Sigmoid colon (tissue), 7 donors: Measurements from ENCODE around the gene TTF1. TPM values are rescaled to one million over a fixed set of nuclear protein-coding genes. Genes with fewer than 3 reads are reported as not detected.

ENCODE experiments used
- DNase-seq: peaks from one replicate; pipeline ENCODE4 v3.0.0-alpha.2; 2019
- H3K27ac ChIP-seq, 4 donors: fragments of 200-600 bp; sonication (generic); one replicate each; pipeline ENCODE4 v1.5.1; 2016 to 2019; ENCODE audit warnings: mild to moderate bottlenecking in 1 of 4
- H3K27me3 ChIP-seq, 3 donors: fragments of 200-600 bp; sonication (generic); one replicate each; pipeline ENCODE4 v1.5.1; 2019; ENCODE audit warnings: mild to moderate bottlenecking in 1 of 3
- H3K36me3 ChIP-seq, 4 donors: fragments of 200-600 bp; sonication (generic); one replicate each; pipeline ENCODE4 v1.5.1; 2016 to 2019
- H3K4me1 ChIP-seq, 4 donors: fragments of 200-600 bp; sonication (generic); one replicate each; pipeline ENCODE4 v1.5.1; 2017 to 2019
- H3K4me3 ChIP-seq, 4 donors: fragments of 200-600 bp; sonication (generic); one replicate each; pipeline ENCODE4 v1.5.1; 2017 to 2019; ENCODE audit warnings: mild to moderate bottlenecking in 2 of 4, moderate library complexity in 1 of 4
- H3K9me3 ChIP-seq, 4 donors: fragments of 200-600 bp in 3 of 4; sonication (generic) in 3 of 4; one replicate each; pipeline versions ENCODE4 v1.5.1 to v1.6.1; 2013 to 2019
- EP300 ChIP-seq, 4 donors: sonication (generic); formaldehyde crosslinking; IDR thresholded peaks; one replicate each; pipeline ENCODE4 v1.6.1; 2017; ENCODE audit warnings: antibody characterized with exemption in 4 of 4
- POLR2A ChIP-seq, 2 donors: fragments of 450-650 bp; IDR thresholded peaks; one replicate each; pipeline ENCODE4 v1.6.1; 2016; ENCODE audit warnings: antibody characterized with exemption in 2 of 2, mild to moderate bottlenecking in 2 of 2, moderate library complexity in 2 of 2
- POLR2AphosphoS5 ChIP-seq, 4 donors: sonication (generic); formaldehyde crosslinking; IDR thresholded peaks; one replicate each; pipeline ENCODE4 v1.6.1; 2017; ENCODE audit warnings: antibody characterized with exemption in 4 of 4
- WGBS, 2 donors: extraction: QIAGEN DNeasy Blood & Tissue Kit; methylation state at CpG; one replicate each; pipeline ENCODE4 v1.1.7; 2013; 5-methylcytosine and 5-hydroxymethylcytosine counted together
- intact Hi-C: fragments of 100-400 bp; cut with DNase I; formaldehyde crosslinking; loops from one replicate; pipeline ENCODE4 v1.15.1; 2023
- polyA plus RNA-seq, 3 donors: library from polyadenylated mRNA; stranded (reverse); fragments of 200-250 nt; gene quantifications; one replicate each; pipeline ENCODE4 v1.2.3, GENCODE V29; 2013
- small RNA-seq, 3 donors: library from RNA; depleted of rRNA; stranded (forward); fragments of <200 nt; gene quantifications; one replicate each; pipeline ENCODE3, GENCODE V24; 2016
- total RNA-seq, 4 donors: library from RNA; depleted of rRNA; stranded (reverse); fragments of >200 nt; gene quantifications; one replicate each; pipeline ENCODE4 v1.1.0, GENCODE V29; 2016
- TF ChIP-seq, protein P1 (sequence below), 4 experiments: fragments of 450-650 bp in 3 of 4; fragments of 200-600 bp in 1 of 4; IDR thresholded peaks; one replicate each; pipeline ENCODE4 v1.5.1; 2016 to 2019; ENCODE audit warnings: antibody characterized with exemption in 4 of 4, mild to moderate bottlenecking in 3 of 4, moderate library complexity in 2 of 4
- donor health status: healthy with polysubstance abuse.
- donor health status: Bipolar disorder and iron deficiency.
- donor health status: healthy.

Gene TTF1
- total and polyA plus RNA-seq, 7 donors = 6.6 to 20.9 (median 14.6) TPM

GRCh38 chr9:132334364-132334763 is 72.3 kb downstream of the TTF1 start:
- intact Hi-C loops = no loop called here
- H3K36me3 ChIP-seq = peaks cover 31 to 98% (median 64%) of the 10 kb centered on the region in 4 donors

DNA sequence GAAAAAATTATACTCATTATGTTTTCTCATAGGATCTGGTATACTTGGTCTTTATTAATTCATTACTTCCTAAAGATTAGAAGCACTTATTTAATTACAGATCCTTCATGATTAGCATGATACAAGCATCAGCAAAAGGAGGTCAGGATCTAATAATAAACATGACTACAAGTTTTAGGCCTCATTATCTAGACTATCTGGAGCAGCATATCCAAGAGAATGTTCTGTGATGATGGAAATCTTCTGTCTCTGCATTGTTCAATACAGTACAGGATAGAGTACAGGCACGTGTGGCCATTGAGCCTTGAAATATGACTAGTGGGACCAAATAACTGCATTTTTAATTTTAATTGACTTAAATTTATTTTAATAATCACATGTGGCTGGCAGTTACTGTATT is 73.1 kb downstream of the TTF1 start:
- TF ChIP-seq EP300 (IDR thresholded peaks at IDR 0.05) (no peak), POLR2AphosphoS5 (IDR thresholded peaks at IDR 0.05) (no peak), POLR2A (IDR thresholded peaks at IDR 0.05) (no peak)
- TF ChIP-seq, protein P1, sequence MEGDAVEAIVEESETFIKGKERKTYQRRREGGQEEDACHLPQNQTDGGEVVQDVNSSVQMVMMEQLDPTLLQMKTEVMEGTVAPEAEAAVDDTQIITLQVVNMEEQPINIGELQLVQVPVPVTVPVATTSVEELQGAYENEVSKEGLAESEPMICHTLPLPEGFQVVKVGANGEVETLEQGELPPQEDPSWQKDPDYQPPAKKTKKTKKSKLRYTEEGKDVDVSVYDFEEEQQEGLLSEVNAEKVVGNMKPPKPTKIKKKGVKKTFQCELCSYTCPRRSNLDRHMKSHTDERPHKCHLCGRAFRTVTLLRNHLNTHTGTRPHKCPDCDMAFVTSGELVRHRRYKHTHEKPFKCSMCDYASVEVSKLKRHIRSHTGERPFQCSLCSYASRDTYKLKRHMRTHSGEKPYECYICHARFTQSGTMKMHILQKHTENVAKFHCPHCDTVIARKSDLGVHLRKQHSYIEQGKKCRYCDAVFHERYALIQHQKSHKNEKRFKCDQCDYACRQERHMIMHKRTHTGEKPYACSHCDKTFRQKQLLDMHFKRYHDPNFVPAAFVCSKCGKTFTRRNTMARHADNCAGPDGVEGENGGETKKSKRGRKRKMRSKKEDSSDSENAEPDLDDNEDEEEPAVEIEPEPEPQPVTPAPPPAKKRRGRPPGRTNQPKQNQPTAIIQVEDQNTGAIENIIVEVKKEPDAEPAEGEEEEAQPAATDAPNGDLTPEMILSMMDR (IDR thresholded peaks at IDR 0.05) = no peak
- H3K4me3 ChIP-seq = no peak overlapping the region
- 93 to 96% methylated on average over 1 of the region's 1 CpG for WGBS, 2 donors
- H3K27me3 ChIP-seq = no peaks in the 10 kb centered on the region
- no peaks in the 10 kb centered on the region for H3K4me1 ChIP-seq
- intact Hi-C loops = no loop called here
- DNase-seq = no peak
- peaks cover 33 to 98% (median 63%) of the 10 kb centered on the region in 4 donors for H3K36me3 ChIP-seq
- no peaks in the 10 kb centered on the region for H3K9me3 ChIP-seq
- H3K27ac ChIP-seq = no peak overlapping the region

More at GRCh38 chr9:132334364-132334763, 72.3 kb downstream of the TTF1 start:
- no peak for DNase-seq
- no peaks in the 10 kb centered on the region for H3K9me3 ChIP-seq
- H3K27me3 ChIP-seq = no peaks in the 10 kb centered on the region
- H3K4me3 ChIP-seq = no peak overlapping the region
- H3K27ac ChIP-seq = no peak overlapping the region
- no peak for TF ChIP-seq POLR2A (IDR thresholded peaks at IDR 0.05)
- TF ChIP-seq EP300 (IDR thresholded peaks at IDR 0.05) = no peak
- TF ChIP-seq POLR2AphosphoS5 (IDR thresholded peaks at IDR 0.05) = no peak
- TF ChIP-seq, protein P1 (IDR thresholded peaks at IDR 0.05) = no peak
- 95 to 99% methylated on average over 3 of the region's 3 CpGs for WGBS, 2 donors
- H3K4me1 ChIP-seq = no peaks in the 10 kb centered on the region

DNA sequence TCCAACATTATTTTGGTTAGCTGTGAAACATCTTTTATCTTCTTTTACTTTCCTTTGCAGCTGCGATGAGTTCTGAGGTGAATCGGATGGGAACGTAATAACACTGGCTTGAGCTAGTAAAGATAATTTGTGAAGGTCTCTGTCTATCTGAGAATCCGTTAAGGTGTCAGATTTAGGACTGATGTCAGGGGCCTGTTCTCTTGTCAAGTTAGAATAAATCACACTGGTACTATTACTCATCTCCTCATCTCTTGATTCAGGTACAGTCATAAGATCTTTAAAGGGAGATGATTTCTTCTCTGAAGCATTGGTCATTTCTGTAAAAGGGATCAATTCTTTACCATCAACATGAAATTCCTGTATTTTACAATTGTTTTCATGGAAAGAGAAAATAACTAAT is 78.1 kb downstream of the TTF1 start:
- H3K4me1 ChIP-seq = no peaks in the 10 kb centered on the region
- H3K9me3 ChIP-seq = no peaks in the 10 kb centered on the region
- no peaks in the 10 kb centered on the region for H3K27me3 ChIP-seq
- TF ChIP-seq POLR2AphosphoS5 (IDR thresholded peaks at IDR 0.05) = no peak
- TF ChIP-seq, protein P1 (IDR thresholded peaks at IDR 0.05) = no peak
- no peak for TF ChIP-seq POLR2A (IDR thresholded peaks at IDR 0.05)
- no peak for TF ChIP-seq EP300 (IDR thresholded peaks at IDR 0.05)
- WGBS, 2 donors = 97 to 98% methylated on average over 4 of the region's 4 CpGs
- intact Hi-C loops = no loop called here
- no peak overlapping the region for H3K4me3 ChIP-seq
- no peak for DNase-seq
- H3K36me3 ChIP-seq = peaks cover 26 to 78% (median 40%) of the 10 kb centered on the region in 4 donors
- H3K27ac ChIP-seq = no peak overlapping the region

DNA sequence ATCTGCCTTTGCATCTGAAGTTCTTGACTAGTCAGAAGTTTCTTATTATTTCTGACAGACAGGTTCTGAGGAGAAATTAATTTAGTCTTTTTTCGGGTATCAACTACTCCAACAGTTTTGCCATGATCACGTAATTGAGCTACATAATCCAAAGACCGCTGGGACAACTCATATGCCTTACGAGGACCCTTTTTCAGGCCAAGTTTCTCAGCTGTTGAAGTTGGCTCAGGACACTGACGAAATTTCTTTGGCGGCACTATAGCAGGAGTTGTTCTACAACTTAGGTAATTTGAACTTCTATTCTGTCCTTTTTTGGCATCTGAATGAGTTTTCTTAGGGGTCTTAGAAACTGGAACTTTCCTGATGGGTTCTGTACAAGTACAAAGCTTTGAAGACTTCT is 79.1 kb downstream of the TTF1 start:
- Histone ChIP-seq H3K36me3 (peaks cover 25 to 80% (median 34%) of the 10 kb centered on the region in 4 donors), H3K9me3 (no peaks in the 10 kb centered on the region), H3K4me1 (no peaks in the 10 kb centered on the region), H3K27ac (no peak overlapping the region), H3K4me3 (no peak overlapping the region), H3K27me3 (no peaks in the 10 kb centered on the region)
- WGBS, 2 donors = 97 to 98% methylated on average over 6 of the region's 6 CpGs
- DNase-seq = no peak
- TF ChIP-seq POLR2AphosphoS5 (IDR thresholded peaks at IDR 0.05) (no peak), POLR2A (IDR thresholded peaks at IDR 0.05) (no peak), EP300 (IDR thresholded peaks at IDR 0.05) (no peak)
- TF ChIP-seq, protein P1 (IDR thresholded peaks at IDR 0.05) = no peak
- intact Hi-C loops = no loop called here

Small RNAs within 50 kb of the gene (small RNA-seq; reads per million reads assigned to genes)
- 0 to 0.07 (median 0) reads per million in 3 donors for gene RNU5D-2P

Other genes with a start within 250 kb of the TTF1 start
- gene NTNG2, start 244.8 kb downstream of the TTF1 start, total RNA-seq = 10 to 100 TPM in 1 of 4 donors, 1 to 10 TPM in 1, under 1 TPM in 2; 0.28 to 12.0 (median 3.2) TPM
- gene NTNG2, start 244.8 kb downstream of the TTF1 start, polyA plus RNA-seq = under 1 TPM in 2 of 3 donors, not detected in 1; 0.50 to 0.60 TPM
- gene SETX, start 51.9 kb downstream of the TTF1 start, total RNA-seq = 10 to 100 TPM; 45.5 to 58.2 (median 54.6) TPM
- 10 to 100 TPM in 2 of 3 donors, 1 to 10 TPM in 1; 8.8 to 30.6 (median 10.2) TPM for gene SETX, start 51.9 kb downstream of the TTF1 start, polyA plus RNA-seq
- gene CFAP77, start 3.4 kb upstream of the TTF1 start, total RNA-seq = not detected
- not detected for gene CFAP77, start 3.4 kb upstream of the TTF1 start, polyA plus RNA-seq
- not detected for gene BARHL1, start 175.8 kb upstream of the TTF1 start, total RNA-seq
- not detected for gene BARHL1, start 175.8 kb upstream of the TTF1 start, polyA plus RNA-seq